Sigmoid colon (tissue), 7 donors: ENCODE measurements around the gene DDX1. TPM values are rescaled to one million over a fixed set of nuclear protein-coding genes. Genes with fewer than 3 reads are reported as not detected.

Experiments used
- DNase-seq: peaks from one replicate; pipeline ENCODE4 v3.0.0-alpha.2; 2019
- H3K27ac ChIP-seq, 4 donors: fragments of 200-600 bp; sonication (generic); one replicate each; pipeline ENCODE4 v1.5.1; 2016 to 2019; ENCODE audit warnings: mild to moderate bottlenecking in 1 of 4
- H3K27me3 ChIP-seq, 3 donors: fragments of 200-600 bp; sonication (generic); one replicate each; pipeline ENCODE4 v1.5.1; 2019; ENCODE audit warnings: mild to moderate bottlenecking in 1 of 3
- H3K36me3 ChIP-seq, 4 donors: fragments of 200-600 bp; sonication (generic); one replicate each; pipeline ENCODE4 v1.5.1; 2016 to 2019
- H3K4me1 ChIP-seq, 4 donors: fragments of 200-600 bp; sonication (generic); one replicate each; pipeline ENCODE4 v1.5.1; 2017 to 2019
- H3K4me3 ChIP-seq, 4 donors: fragments of 200-600 bp; sonication (generic); one replicate each; pipeline ENCODE4 v1.5.1; 2017 to 2019; ENCODE audit warnings: mild to moderate bottlenecking in 2 of 4, moderate library complexity in 1 of 4
- H3K9me3 ChIP-seq, 4 donors: fragments of 200-600 bp in 3 of 4; sonication (generic) in 3 of 4; one replicate each; pipeline versions ENCODE4 v1.5.1 to v1.6.1; 2013 to 2019
- EP300 ChIP-seq, 4 donors: sonication (generic); formaldehyde crosslinking; IDR thresholded peaks; one replicate each; pipeline ENCODE4 v1.6.1; 2017; ENCODE audit warnings: antibody characterized with exemption in 4 of 4
- POLR2A ChIP-seq, 2 donors: fragments of 450-650 bp; IDR thresholded peaks; one replicate each; pipeline ENCODE4 v1.6.1; 2016; ENCODE audit warnings: antibody characterized with exemption in 2 of 2, mild to moderate bottlenecking in 2 of 2, moderate library complexity in 2 of 2
- POLR2AphosphoS5 ChIP-seq, 4 donors: sonication (generic); formaldehyde crosslinking; IDR thresholded peaks; one replicate each; pipeline ENCODE4 v1.6.1; 2017; ENCODE audit warnings: antibody characterized with exemption in 4 of 4
- WGBS, 2 donors: extraction: QIAGEN DNeasy Blood & Tissue Kit; methylation state at CpG; one replicate each; pipeline ENCODE4 v1.1.7; 2013; 5-methylcytosine and 5-hydroxymethylcytosine counted together
- intact Hi-C: fragments of 100-400 bp; cut with DNase I; formaldehyde crosslinking; loops from one replicate; pipeline ENCODE4 v1.15.1; 2023
- polyA plus RNA-seq, 3 donors: library from polyadenylated mRNA; stranded (reverse); fragments of 200-250 nt; gene quantifications; one replicate each; pipeline ENCODE4 v1.2.3, GENCODE V29; 2013
- total RNA-seq, 4 donors: library from RNA; depleted of rRNA; stranded (reverse); fragments of >200 nt; gene quantifications; one replicate each; pipeline ENCODE4 v1.1.0, GENCODE V29; 2016
- TF ChIP-seq, protein P1 (sequence below), 4 experiments: fragments of 450-650 bp in 3 of 4; fragments of 200-600 bp in 1 of 4; IDR thresholded peaks; one replicate each; pipeline ENCODE4 v1.5.1; 2016 to 2019; ENCODE audit warnings: antibody characterized with exemption in 4 of 4, mild to moderate bottlenecking in 3 of 4, moderate library complexity in 2 of 4
- donor health status: healthy with polysubstance abuse.
- donor health status: Bipolar disorder and iron deficiency.
- donor health status: healthy.

Gene DDX1
- total and polyA plus RNA-seq, 7 donors: 59.2 to 104 (median 67.9) TPM

DNA sequence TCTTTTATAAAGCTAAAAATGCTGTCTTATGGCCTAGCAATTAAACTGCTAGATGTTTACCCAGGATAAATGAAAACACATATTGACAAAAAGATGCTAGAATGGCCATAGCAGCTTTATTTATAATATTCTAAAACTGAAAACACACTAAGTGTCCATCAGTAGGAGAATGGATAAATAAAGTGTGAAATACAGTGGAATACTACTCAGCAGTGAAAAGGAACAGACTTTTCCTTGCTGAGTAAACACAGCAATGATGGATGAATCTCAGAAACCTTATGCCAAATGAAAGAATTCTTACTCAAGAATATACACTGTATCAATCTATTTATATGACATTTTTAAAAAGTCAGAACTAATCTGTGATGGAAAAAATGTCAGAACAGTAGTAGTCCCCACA is 33.2 kb downstream of the DDX1 start:
- DNase-seq: no peak
- Histone ChIP-seq H3K36me3 (peaks cover 12 to 99% (median 32%) of the 10 kb centered on the region in 4 donors), H3K27me3 (no peaks in the 10 kb centered on the region)

DNA sequence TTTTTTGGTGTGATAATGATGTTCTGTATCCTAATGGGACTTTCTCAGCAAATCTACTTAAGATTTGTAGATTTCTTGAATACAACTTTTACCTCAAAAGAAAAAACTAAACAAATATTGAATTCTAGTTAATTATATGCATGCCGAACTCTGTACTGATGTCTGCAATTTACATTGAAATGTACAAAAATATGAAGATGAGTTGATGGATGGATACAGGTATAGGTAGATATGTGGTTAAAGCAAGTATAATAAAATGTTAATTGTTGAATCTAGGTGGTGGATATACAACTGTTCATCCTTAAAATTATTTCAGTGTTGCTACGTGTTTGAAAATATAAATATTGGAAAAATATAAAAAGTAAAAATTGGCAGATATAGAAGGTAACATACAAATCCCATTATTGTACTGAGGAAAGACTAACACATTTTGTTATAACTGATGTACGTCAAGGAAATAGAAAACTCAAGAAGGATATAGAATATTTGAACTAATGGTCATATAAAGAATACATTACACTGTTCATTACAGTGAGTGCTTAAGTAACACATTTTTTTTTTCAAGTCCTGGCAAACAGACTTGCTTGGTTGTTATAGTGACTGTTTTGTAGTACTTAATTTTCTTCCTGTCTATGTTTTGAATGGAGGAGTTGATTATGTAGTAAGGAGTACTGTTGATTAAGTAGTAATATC is 33.8 kb downstream of the DDX1 start:
- Histone ChIP-seq H3K4me3 (no peak overlapping the region), H3K4me1 (peaks cover 0 to 4% (median 1%) of the 10 kb centered on the region in 4 donors), H3K9me3 (no peaks in the 10 kb centered on the region), H3K27ac (no peak overlapping the region), H3K27me3 (no peaks in the 10 kb centered on the region), H3K36me3 (peaks cover 9 to 99% (median 33%) of the 10 kb centered on the region in 4 donors)
- DNase-seq: no peak
- intact Hi-C loops: no loop called here
- no peak for TF ChIP-seq POLR2A (IDR thresholded peaks at IDR 0.05)
- TF ChIP-seq, protein P1, sequence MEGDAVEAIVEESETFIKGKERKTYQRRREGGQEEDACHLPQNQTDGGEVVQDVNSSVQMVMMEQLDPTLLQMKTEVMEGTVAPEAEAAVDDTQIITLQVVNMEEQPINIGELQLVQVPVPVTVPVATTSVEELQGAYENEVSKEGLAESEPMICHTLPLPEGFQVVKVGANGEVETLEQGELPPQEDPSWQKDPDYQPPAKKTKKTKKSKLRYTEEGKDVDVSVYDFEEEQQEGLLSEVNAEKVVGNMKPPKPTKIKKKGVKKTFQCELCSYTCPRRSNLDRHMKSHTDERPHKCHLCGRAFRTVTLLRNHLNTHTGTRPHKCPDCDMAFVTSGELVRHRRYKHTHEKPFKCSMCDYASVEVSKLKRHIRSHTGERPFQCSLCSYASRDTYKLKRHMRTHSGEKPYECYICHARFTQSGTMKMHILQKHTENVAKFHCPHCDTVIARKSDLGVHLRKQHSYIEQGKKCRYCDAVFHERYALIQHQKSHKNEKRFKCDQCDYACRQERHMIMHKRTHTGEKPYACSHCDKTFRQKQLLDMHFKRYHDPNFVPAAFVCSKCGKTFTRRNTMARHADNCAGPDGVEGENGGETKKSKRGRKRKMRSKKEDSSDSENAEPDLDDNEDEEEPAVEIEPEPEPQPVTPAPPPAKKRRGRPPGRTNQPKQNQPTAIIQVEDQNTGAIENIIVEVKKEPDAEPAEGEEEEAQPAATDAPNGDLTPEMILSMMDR (IDR thresholded peaks at IDR 0.05): no peak
- TF ChIP-seq POLR2AphosphoS5 (IDR thresholded peaks at IDR 0.05): no peak
- TF ChIP-seq EP300 (IDR thresholded peaks at IDR 0.05): no peak
- 98 to 99% methylated on average over 3 of the region's 3 CpGs for WGBS, 2 donors

More for the DNA sequence above, 33.2 kb downstream of the DDX1 start:
- H3K4me1 ChIP-seq: no peaks in the 10 kb centered on the region
- H3K27ac ChIP-seq: no peak overlapping the region
- TF ChIP-seq POLR2A (IDR thresholded peaks at IDR 0.05): no peak
- TF ChIP-seq POLR2AphosphoS5 (IDR thresholded peaks at IDR 0.05): no peak
- no peak for TF ChIP-seq EP300 (IDR thresholded peaks at IDR 0.05)
- TF ChIP-seq, protein P1 (IDR thresholded peaks at IDR 0.05): no peak
- no peaks in the 10 kb centered on the region for H3K9me3 ChIP-seq
- intact Hi-C loops: no loop called here
- no peak overlapping the region for H3K4me3 ChIP-seq

DNA sequence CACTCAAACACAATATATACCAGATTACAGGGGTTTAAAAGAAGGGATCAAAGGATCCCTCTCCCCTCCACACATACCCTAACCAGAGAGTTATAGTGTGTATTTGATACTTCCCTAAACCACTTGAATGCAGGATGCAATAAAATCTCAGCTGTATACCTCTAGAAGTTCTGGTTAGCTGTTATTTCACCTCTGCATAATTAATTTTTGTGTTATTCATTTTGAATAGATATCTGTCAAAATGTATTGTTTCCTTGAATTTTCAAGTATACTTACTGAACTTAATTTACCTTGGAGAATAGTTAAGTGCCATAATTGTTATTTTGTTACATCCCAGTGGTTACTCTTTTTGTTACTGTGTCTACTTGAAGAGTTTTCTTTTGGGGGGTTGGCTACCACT is 34.5 kb downstream of the DDX1 start:
- no peak for DNase-seq
- TF ChIP-seq POLR2A (IDR thresholded peaks at IDR 0.05): no peak
- TF ChIP-seq POLR2AphosphoS5 (IDR thresholded peaks at IDR 0.05): no peak
- TF ChIP-seq EP300 (IDR thresholded peaks at IDR 0.05): no peak
- TF ChIP-seq, protein P1 (IDR thresholded peaks at IDR 0.05): no peak
- H3K36me3 ChIP-seq: peaks cover 9 to 99% (median 33%) of the 10 kb centered on the region in 4 donors
- no peak overlapping the region for H3K4me3 ChIP-seq
- H3K27me3 ChIP-seq: no peaks in the 10 kb centered on the region
- no peak overlapping the region for H3K27ac ChIP-seq
- intact Hi-C loops: no loop called here
- no peaks in the 10 kb centered on the region for H3K9me3 ChIP-seq
- H3K4me1 ChIP-seq: peaks cover 0 to 9% (median 3%) of the 10 kb centered on the region in 4 donors

DNA sequence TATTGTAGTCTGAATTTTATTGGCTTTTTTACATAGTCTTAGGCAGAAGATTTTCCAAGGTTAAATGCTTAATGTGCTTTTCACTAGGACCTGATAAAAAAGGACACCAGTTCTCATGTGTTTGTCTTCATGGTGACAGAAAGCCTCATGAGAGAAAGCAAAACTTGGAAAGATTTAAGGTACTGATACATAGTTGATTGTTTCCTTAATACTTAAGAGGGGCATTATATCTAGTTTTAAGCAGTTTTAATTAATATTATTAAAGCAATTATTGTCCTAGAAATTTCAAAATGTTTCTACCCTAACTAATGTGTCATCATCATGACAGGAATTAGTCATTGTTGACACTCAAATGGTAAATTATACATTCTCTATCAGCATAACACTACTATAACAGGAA is 35.3 kb downstream of the DDX1 start:
- H3K4me1 ChIP-seq: peaks cover 0 to 9% (median 3%) of the 10 kb centered on the region in 4 donors
- H3K27me3 ChIP-seq: no peaks in the 10 kb centered on the region
- no peak for DNase-seq
- no peak overlapping the region for H3K27ac ChIP-seq
- intact Hi-C loops: no loop called here
- H3K36me3 ChIP-seq: peaks cover 15 to 99% (median 35%) of the 10 kb centered on the region in 4 donors
- H3K9me3 ChIP-seq: no peaks in the 10 kb centered on the region
- TF ChIP-seq EP300 (IDR thresholded peaks at IDR 0.05) (no peak), POLR2A (IDR thresholded peaks at IDR 0.05) (no peak), POLR2AphosphoS5 (IDR thresholded peaks at IDR 0.05) (no peak)
- TF ChIP-seq, protein P1 (IDR thresholded peaks at IDR 0.05): no peak
- no peak overlapping the region for H3K4me3 ChIP-seq
